SU-DHL-6 (cell line): ENCODE measurements around the gene SIPA1.
"Not testable (repeated sequence)": the region's sequence is repeated elsewhere in the genome, so short reads cannot be mapped to it uniquely, and the experiment has no call there.

Experiments used
- H2AFZ ChIP-seq: fragments of 200-600 bp; sonication (generic); 2 replicates; pipeline ENCODE4 v1.6.1; 2014; ENCODE audit warnings: low read depth, mild to moderate bottlenecking, moderate library complexity, mixed read lengths, antibody characterized with exemption, low read length; ENCODE audit not compliant: severe bottlenecking
- H3F3A ChIP-seq: fragments of 200-600 bp; shearing (Covaris generic); 2 replicates; pipeline ENCODE4 v1.6.0; 2016; ENCODE audit warnings: antibody characterized with exemption, mild to moderate bottlenecking; ENCODE audit not compliant: insufficient read depth
- H3K27ac ChIP-seq: fragments of 200-600 bp; sonication (generic); 2 replicates; pipeline ENCODE4 v1.5.1; 2016; ENCODE audit warnings: low read depth, mild to moderate bottlenecking, low read length, moderate library complexity, mixed read lengths
- H3K27me3 ChIP-seq: fragments of 200-600 bp; sonication (generic), shearing (Covaris generic); 2 replicates; pipeline ENCODE4 v1.6.0; 2014; ENCODE audit warnings: mild to moderate bottlenecking, low read length
- H3K36me3 ChIP-seq: fragments of 200-600 bp; sonication (generic); 2 replicates; pipeline ENCODE4 v1.6.1; 2014; ENCODE audit warnings: mild to moderate bottlenecking, low read length, mixed read lengths
- H3K4me2 ChIP-seq: fragments of 300-600, 200-600 bp; shearing (Covaris generic), sonication (generic); 2 replicates; pipeline ENCODE4 v1.6.0; 2014; ENCODE audit warnings: low read length, low read depth, mild to moderate bottlenecking; ENCODE audit not compliant: poor library complexity, severe bottlenecking
- H3K4me3 ChIP-seq: fragments of 200-600 bp; sonication (generic); 2 replicates; pipeline ENCODE4 v1.5.1; 2014; ENCODE audit warnings: antibody characterized with exemption, low read length, mild to moderate bottlenecking, mixed read lengths; ENCODE audit not compliant: insufficient read depth, poor library complexity, severe bottlenecking
- H3K79me2 ChIP-seq: fragments of 200-600 bp; sonication (generic); 2 replicates; pipeline ENCODE4 v1.6.1; 2014; ENCODE audit warnings: mild to moderate bottlenecking, low read length, moderate library complexity; ENCODE audit not compliant: insufficient read depth
- H3K9ac ChIP-seq: fragments of 200-600 bp; sonication (generic); 2 replicates; pipeline ENCODE4 v1.7.0; 2014; ENCODE audit warnings: mild to moderate bottlenecking, low read length
- H3K9me2 ChIP-seq: fragments of 200-600 bp; sonication (generic); replicated peaks from 2 replicates; pipeline ENCODE4 v1.6.1; 2014; ENCODE audit warnings: low read length; ENCODE audit not compliant: insufficient read depth
- H3K9me3 ChIP-seq: fragments of 200-600 bp; sonication (generic); 2 replicates; pipeline ENCODE4 v1.6.1; 2014; ENCODE audit warnings: low read length, mixed read lengths; ENCODE audit not compliant: insufficient read depth
- H4K20me1 ChIP-seq: fragments of 200-600 bp; sonication (generic); 2 replicates; pipeline ENCODE4 v1.6.1; 2014; ENCODE audit warnings: low read depth, mild to moderate bottlenecking, antibody characterized with exemption, low read length, moderate library complexity, mixed read lengths
- EZH2phosphoT487 ChIP-seq: fragments of 200-600 bp; sonication (generic), shearing (Covaris generic); conservative IDR thresholded peaks from 2 replicates; pipeline ENCODE4 v1.6.1; 2018; ENCODE audit warnings: mild to moderate bottlenecking, antibody characterized with exemption, low read length, moderate library complexity, mixed read lengths
- TF ChIP-seq, protein P1 (sequence below): fragments of 200-600 bp; sonication (generic); IDR thresholded peaks from one replicate; pipeline ENCODE4 v1.5.1; 2017; ENCODE audit warnings: antibody characterized with exemption, mild to moderate bottlenecking, low read length, moderate library complexity; ENCODE audit not compliant: insufficient read depth, poor library complexity, severe bottlenecking

Gene SIPA1

DNA sequence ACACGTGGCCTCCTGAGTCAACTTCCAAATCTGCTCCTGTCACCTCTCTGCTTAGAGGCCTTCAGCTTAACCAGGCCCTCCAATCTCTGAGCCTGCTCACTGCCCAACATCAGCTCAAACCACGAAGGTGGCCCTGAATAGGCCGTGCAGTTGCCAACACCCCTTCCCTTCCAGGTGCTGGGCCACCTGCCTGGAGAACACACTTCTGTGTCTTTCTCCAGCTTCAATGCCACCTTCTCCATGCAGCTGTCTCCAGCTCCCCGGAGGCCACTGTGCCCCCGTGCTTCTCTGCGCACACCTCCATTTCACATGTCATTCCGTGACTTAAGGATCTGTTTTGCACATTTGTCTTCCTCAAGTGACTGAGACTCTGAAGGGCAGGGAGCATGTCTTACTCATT is 19.5 kb downstream of the SIPA1 start:
- no peak overlapping the region for H3K9ac ChIP-seq
- H2AFZ ChIP-seq, result no peak overlapping the region
- H3K36me3 ChIP-seq, result no peaks in the 10 kb centered on the region
- H3K4me3 ChIP-seq, result no peak overlapping the region
- H3K27ac ChIP-seq, result no peak overlapping the region
- no peak for TF ChIP-seq EZH2phosphoT487
- TF ChIP-seq, protein P1, sequence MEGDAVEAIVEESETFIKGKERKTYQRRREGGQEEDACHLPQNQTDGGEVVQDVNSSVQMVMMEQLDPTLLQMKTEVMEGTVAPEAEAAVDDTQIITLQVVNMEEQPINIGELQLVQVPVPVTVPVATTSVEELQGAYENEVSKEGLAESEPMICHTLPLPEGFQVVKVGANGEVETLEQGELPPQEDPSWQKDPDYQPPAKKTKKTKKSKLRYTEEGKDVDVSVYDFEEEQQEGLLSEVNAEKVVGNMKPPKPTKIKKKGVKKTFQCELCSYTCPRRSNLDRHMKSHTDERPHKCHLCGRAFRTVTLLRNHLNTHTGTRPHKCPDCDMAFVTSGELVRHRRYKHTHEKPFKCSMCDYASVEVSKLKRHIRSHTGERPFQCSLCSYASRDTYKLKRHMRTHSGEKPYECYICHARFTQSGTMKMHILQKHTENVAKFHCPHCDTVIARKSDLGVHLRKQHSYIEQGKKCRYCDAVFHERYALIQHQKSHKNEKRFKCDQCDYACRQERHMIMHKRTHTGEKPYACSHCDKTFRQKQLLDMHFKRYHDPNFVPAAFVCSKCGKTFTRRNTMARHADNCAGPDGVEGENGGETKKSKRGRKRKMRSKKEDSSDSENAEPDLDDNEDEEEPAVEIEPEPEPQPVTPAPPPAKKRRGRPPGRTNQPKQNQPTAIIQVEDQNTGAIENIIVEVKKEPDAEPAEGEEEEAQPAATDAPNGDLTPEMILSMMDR, result no peak
- peaks cover 15% of the 10 kb centered on the region for H3K79me2 ChIP-seq
- peaks cover 8% of the 10 kb centered on the region for H3F3A ChIP-seq
- no peaks in the 10 kb centered on the region for H3K9me3 ChIP-seq
- H3K27me3 ChIP-seq, result no peaks in the 10 kb centered on the region
- no peaks in the 10 kb centered on the region for H3K9me2 ChIP-seq
- no peak overlapping the region for H3K4me2 ChIP-seq
- H4K20me1 ChIP-seq, result no peaks in the 10 kb centered on the region; the same call in 1 of the 2 replicates

DNA sequence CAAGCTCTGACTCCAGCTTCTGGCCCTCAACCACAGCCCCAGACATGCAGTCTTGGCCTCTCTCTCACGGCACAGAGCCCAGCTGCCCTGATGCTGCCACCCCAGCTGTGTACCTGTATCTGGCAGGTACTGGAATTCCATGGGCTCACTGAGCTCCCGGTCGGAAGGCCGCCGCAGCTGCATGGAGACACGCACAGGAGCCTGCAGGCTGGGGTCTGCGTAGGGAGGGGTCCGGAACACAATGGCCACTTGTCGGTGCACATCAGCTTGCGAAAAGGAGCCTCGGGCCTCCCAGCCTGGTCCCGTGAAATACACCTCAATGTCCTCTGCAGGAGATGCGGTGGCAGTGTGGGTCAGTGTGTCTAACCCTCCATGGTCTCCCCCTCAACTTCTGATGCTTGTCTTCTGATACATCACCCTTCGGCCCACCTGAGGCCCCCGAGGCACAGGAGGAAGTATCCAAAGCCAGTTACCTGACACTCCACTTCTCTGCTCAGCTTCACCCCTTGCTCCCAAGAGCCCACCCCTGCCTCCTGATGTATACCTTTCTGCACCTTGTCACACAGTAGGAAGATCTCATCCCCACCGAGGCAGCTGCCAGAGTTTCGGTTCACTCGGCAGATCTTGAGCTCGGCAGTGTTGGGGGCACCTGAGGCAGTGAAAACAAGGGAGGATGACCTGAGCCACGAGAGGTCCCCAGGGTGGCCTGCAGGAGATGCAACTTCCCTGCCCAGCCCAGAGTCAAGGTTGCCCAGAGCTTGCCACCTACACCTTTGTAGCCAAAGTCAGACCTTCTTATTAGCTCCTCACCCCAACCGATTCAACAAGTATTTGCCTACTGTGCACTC is 20.5 kb downstream of the SIPA1 start:
- Histone ChIP-seq H2AFZ (no peak overlapping the region), H3K9me3 (no peaks in the 10 kb centered on the region), H3K9me2 (no peaks in the 10 kb centered on the region), H3K9ac (no peak overlapping the region), H3F3A (peaks cover 4% of the 10 kb centered on the region), H3K27me3 (no peaks in the 10 kb centered on the region), H3K4me3 (no peak overlapping the region), H3K4me2 (no peak overlapping the region), H3K36me3 (no peaks in the 10 kb centered on the region), H3K79me2 (peaks cover 18% of the 10 kb centered on the region), H3K27ac (no peak overlapping the region), H4K20me1 (no peaks in the 10 kb centered on the region; the same call in 1 of the 2 replicates)
- no peak for TF ChIP-seq EZH2phosphoT487
- TF ChIP-seq, protein P1, result no peak

DNA sequence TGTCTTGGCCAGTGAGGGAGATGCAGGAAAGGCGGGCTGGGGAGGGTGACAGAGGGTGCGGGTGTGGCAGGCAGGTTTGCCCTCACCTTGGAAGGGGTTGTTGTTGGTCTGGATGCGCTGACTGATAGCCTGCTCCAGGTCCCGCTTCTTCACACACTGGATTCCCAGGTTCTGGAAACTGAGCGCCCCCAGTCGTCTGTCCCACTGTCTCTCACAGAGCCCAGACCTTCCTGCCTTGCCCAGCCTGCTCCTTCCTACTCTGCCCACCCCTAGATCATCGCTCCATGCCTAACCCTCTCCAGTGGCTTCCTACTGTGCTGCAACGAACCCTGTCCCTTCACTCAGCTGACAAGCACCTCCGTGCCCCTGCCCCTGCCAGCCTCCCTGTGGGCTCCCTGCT is 22.1 kb downstream of the SIPA1 start:
- no peak overlapping the region for H3K4me2 ChIP-seq
- H3K27ac ChIP-seq, result no peak overlapping the region
- H3K9ac ChIP-seq, result no peak overlapping the region
- no peaks in the 10 kb centered on the region for H3K36me3 ChIP-seq
- peaks cover 18% of the 10 kb centered on the region for H3K79me2 ChIP-seq
- no peak overlapping the region for H3K4me3 ChIP-seq
- TF ChIP-seq EZH2phosphoT487, result no peak
- TF ChIP-seq, protein P1, result no peak
- no peaks in the 10 kb centered on the region for H3K27me3 ChIP-seq
- no peaks in the 10 kb centered on the region for H3K9me2 ChIP-seq
- H3K9me3 ChIP-seq, result no peaks in the 10 kb centered on the region
- no peaks in the 10 kb centered on the region; the same call in 1 of the 2 replicates for H4K20me1 ChIP-seq
- H3F3A ChIP-seq, result no peaks in the 10 kb centered on the region
- no peak overlapping the region for H2AFZ ChIP-seq

DNA sequence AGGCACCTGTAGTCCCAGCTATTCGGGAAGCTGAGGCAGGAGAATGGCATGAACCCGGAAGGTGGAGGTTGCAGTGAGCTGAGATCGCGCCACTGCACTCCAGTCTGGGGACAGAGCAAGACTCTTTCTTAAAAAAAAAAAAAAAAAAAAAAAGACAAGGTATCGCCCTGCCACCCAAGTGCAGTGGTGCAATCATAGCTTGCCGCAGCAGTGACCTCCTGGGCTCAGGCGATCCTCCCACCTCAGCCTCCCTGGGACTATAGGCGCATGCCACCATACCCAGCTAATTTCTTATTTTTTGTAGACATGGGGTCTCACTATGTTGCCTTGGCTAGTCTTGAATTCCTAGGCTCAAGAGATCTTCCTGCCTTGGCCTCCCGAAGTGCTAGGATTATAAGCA is 23.0 kb downstream of the SIPA1 start:
- H3K27me3 ChIP-seq, H3K4me3 ChIP-seq, H3K27ac ChIP-seq, H3K9me2 ChIP-seq, H3K9ac ChIP-seq, H3F3A ChIP-seq, H3K36me3 ChIP-seq, H3K9me3 ChIP-seq, H4K20me1 ChIP-seq, H2AFZ ChIP-seq: not testable (repeated sequence)
- Histone ChIP-seq H3K4me2 (peak overlapping the region; percentile 100), H3K79me2 (peaks cover 18% of the 10 kb centered on the region)
